SU-DHL-6 (cell line): ENCODE data around the gene MESP2.

Experiments used
- H2AFZ ChIP-seq: fragments of 200-600 bp; sonication (generic); 2 replicates; pipeline ENCODE4 v1.6.1; 2014; ENCODE audit warnings: low read depth, mild to moderate bottlenecking, moderate library complexity, mixed read lengths, antibody characterized with exemption, low read length; ENCODE audit not compliant: severe bottlenecking
- H3F3A ChIP-seq: fragments of 200-600 bp; shearing (Covaris generic); 2 replicates; pipeline ENCODE4 v1.6.0; 2016; ENCODE audit warnings: antibody characterized with exemption, mild to moderate bottlenecking; ENCODE audit not compliant: insufficient read depth
- H3K27ac ChIP-seq: fragments of 200-600 bp; sonication (generic); 2 replicates; pipeline ENCODE4 v1.5.1; 2016; ENCODE audit warnings: low read depth, mild to moderate bottlenecking, low read length, moderate library complexity, mixed read lengths
- H3K27me3 ChIP-seq: fragments of 200-600 bp; sonication (generic), shearing (Covaris generic); 2 replicates; pipeline ENCODE4 v1.6.0; 2014; ENCODE audit warnings: mild to moderate bottlenecking, low read length
- H3K36me3 ChIP-seq: fragments of 200-600 bp; sonication (generic); 2 replicates; pipeline ENCODE4 v1.6.1; 2014; ENCODE audit warnings: mild to moderate bottlenecking, low read length, mixed read lengths
- H3K4me2 ChIP-seq: fragments of 300-600, 200-600 bp; shearing (Covaris generic), sonication (generic); 2 replicates; pipeline ENCODE4 v1.6.0; 2014; ENCODE audit warnings: low read length, low read depth, mild to moderate bottlenecking; ENCODE audit not compliant: poor library complexity, severe bottlenecking
- H3K4me3 ChIP-seq: fragments of 200-600 bp; sonication (generic); 2 replicates; pipeline ENCODE4 v1.5.1; 2014; ENCODE audit warnings: antibody characterized with exemption, low read length, mild to moderate bottlenecking, mixed read lengths; ENCODE audit not compliant: insufficient read depth, poor library complexity, severe bottlenecking
- H3K79me2 ChIP-seq: fragments of 200-600 bp; sonication (generic); 2 replicates; pipeline ENCODE4 v1.6.1; 2014; ENCODE audit warnings: mild to moderate bottlenecking, low read length, moderate library complexity; ENCODE audit not compliant: insufficient read depth
- H3K9ac ChIP-seq: fragments of 200-600 bp; sonication (generic); 2 replicates; pipeline ENCODE4 v1.7.0; 2014; ENCODE audit warnings: mild to moderate bottlenecking, low read length
- H3K9me2 ChIP-seq: fragments of 200-600 bp; sonication (generic); replicated peaks from 2 replicates; pipeline ENCODE4 v1.6.1; 2014; ENCODE audit warnings: low read length; ENCODE audit not compliant: insufficient read depth
- H3K9me3 ChIP-seq: fragments of 200-600 bp; sonication (generic); 2 replicates; pipeline ENCODE4 v1.6.1; 2014; ENCODE audit warnings: low read length, mixed read lengths; ENCODE audit not compliant: insufficient read depth
- H4K20me1 ChIP-seq: fragments of 200-600 bp; sonication (generic); 2 replicates; pipeline ENCODE4 v1.6.1; 2014; ENCODE audit warnings: low read depth, mild to moderate bottlenecking, antibody characterized with exemption, low read length, moderate library complexity, mixed read lengths
- CTCF ChIP-seq: fragments of 200-600 bp; sonication (generic); IDR thresholded peaks from one replicate; pipeline ENCODE4 v1.5.1; 2017; ENCODE audit warnings: antibody characterized with exemption, mild to moderate bottlenecking, low read length, moderate library complexity; ENCODE audit not compliant: insufficient read depth, poor library complexity, severe bottlenecking
- EZH2phosphoT487 ChIP-seq: fragments of 200-600 bp; sonication (generic), shearing (Covaris generic); conservative IDR thresholded peaks from 2 replicates; pipeline ENCODE4 v1.6.1; 2018; ENCODE audit warnings: mild to moderate bottlenecking, antibody characterized with exemption, low read length, moderate library complexity, mixed read lengths

The MESP2 gene

GRCh38 chr15:89806210-89806558, 30.1 kb downstream of the MESP2 start:
- no peaks in the 10 kb centered on the region for H4K20me1 ChIP-seq
- H3K4me2 ChIP-seq = no peak overlapping the region
- no peaks in the 10 kb centered on the region for H3K9me3 ChIP-seq
- H3K36me3 ChIP-seq = no peaks in the 10 kb centered on the region
- no peaks in the 10 kb centered on the region for H3K27me3 ChIP-seq
- no peak overlapping the region for H3K4me3 ChIP-seq
- H3K9me2 ChIP-seq = no peaks in the 10 kb centered on the region
- no peak overlapping the region for H2AFZ ChIP-seq
- H3K9ac ChIP-seq = no peak overlapping the region
- no peak for TF ChIP-seq CTCF
- no peak for TF ChIP-seq EZH2phosphoT487
- no peaks in the 10 kb centered on the region for H3F3A ChIP-seq
- no peaks in the 10 kb centered on the region for H3K79me2 ChIP-seq
- no peak overlapping the region for H3K27ac ChIP-seq

- Histone ChIP-seq H3K27ac (no peak overlapping the region), H3K9me2 (no peaks in the 10 kb centered on the region), H3K27me3 (no peaks in the 10 kb centered on the region), H3K79me2 (no peaks in the 10 kb centered on the region), H3K4me3 (no peak overlapping the region), H3K9ac (no peak overlapping the region), H3K4me2 (no peak overlapping the region), H4K20me1 (no peaks in the 10 kb centered on the region), H2AFZ (no peak overlapping the region), H3K9me3 (no peaks in the 10 kb centered on the region), H3F3A (no peaks in the 10 kb centered on the region), H3K36me3 (no peaks in the 10 kb centered on the region)
- no peak for TF ChIP-seq EZH2phosphoT487
- TF ChIP-seq CTCF = no peak
These were observed 30.7 kb downstream of the MESP2 start for GRCh38 chr15:89806559-89807550.

- H3F3A ChIP-seq = no peaks in the 10 kb centered on the region
- no peaks in the 10 kb centered on the region for H3K9me3 ChIP-seq
- no peak overlapping the region for H3K9ac ChIP-seq
- H3K79me2 ChIP-seq = no peaks in the 10 kb centered on the region
- no peaks in the 10 kb centered on the region for H3K27me3 ChIP-seq
- no peak overlapping the region for H3K4me2 ChIP-seq
- H2AFZ ChIP-seq = no peak overlapping the region
- H3K9me2 ChIP-seq = no peaks in the 10 kb centered on the region
- no peak overlapping the region for H3K4me3 ChIP-seq
- TF ChIP-seq CTCF (no peak), EZH2phosphoT487 (no peak)
- H3K27ac ChIP-seq = no peak overlapping the region
- no peaks in the 10 kb centered on the region for H3K36me3 ChIP-seq
- H4K20me1 ChIP-seq = no peaks in the 10 kb centered on the region
These were observed 31.6 kb downstream of the MESP2 start for GRCh38 chr15:89807689-89808088.
